Measurements from ENCODE around the gene GRAMD2B. TPM values are rescaled to one million over a fixed set of nuclear protein-coding genes. Genes with fewer than 3 reads are reported as not detected.

The GRAMD2B gene
- total RNA-seq, 2 experiments from 2014 or later, result 7.2 to 9.4 TPM

GRCh38 chr5:126460459-126460858 lies 37.2 kb downstream of the GRAMD2B start:
- no peaks in the 10 kb centered on the region for H3K9me3 Mint-ChIP-seq
- ATAC-seq (ENCODE audit: poor library complexity), result no peak
- intact Hi-C loops (cut with DNase I, micrococcal nuclease), result loop anchor here (5.0 kb wide), 3 partner anchors 37 to 72 kb away; partner anchors contain the start of gene GRAMD2B (in 1 of the 2)
- no peaks in the 10 kb centered on the region for H3K27me3 Mint-ChIP-seq
- ChIA-PET CTCF (no interaction called here), POLR2A (no interaction called here)
- H3K4me3 Mint-ChIP-seq, result no peak overlapping the region
- TF ChIP-seq, protein P1, sequence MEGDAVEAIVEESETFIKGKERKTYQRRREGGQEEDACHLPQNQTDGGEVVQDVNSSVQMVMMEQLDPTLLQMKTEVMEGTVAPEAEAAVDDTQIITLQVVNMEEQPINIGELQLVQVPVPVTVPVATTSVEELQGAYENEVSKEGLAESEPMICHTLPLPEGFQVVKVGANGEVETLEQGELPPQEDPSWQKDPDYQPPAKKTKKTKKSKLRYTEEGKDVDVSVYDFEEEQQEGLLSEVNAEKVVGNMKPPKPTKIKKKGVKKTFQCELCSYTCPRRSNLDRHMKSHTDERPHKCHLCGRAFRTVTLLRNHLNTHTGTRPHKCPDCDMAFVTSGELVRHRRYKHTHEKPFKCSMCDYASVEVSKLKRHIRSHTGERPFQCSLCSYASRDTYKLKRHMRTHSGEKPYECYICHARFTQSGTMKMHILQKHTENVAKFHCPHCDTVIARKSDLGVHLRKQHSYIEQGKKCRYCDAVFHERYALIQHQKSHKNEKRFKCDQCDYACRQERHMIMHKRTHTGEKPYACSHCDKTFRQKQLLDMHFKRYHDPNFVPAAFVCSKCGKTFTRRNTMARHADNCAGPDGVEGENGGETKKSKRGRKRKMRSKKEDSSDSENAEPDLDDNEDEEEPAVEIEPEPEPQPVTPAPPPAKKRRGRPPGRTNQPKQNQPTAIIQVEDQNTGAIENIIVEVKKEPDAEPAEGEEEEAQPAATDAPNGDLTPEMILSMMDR (IDR thresholded peaks at IDR 0.05), result no peak
- Histone ChIP-seq H3K36me3 (ENCODE audit: insufficient read depth, low read length) (no peaks in the 10 kb centered on the region), H3K9me3 (ENCODE audit: control insufficient read depth in 1 of 2, insufficient read depth in 1 of 2, low read length in 2 of 2) (no peaks in the 10 kb centered on the region), H3K4me1 (ENCODE audit: insufficient read depth, low read length) (peaks cover 4% of the 10 kb centered on the region), H3K4me3 (ENCODE audit: low read length) (no peak overlapping the region), H3K27me3 (ENCODE audit: control insufficient read depth in 1 of 2, insufficient read depth in 2 of 2, low read length in 2 of 2) (no peaks in the 10 kb centered on the region), H3K27ac (ENCODE audit: low read depth in 1 of 2, low read length in 2 of 2) (no peak overlapping the region)
- DNase-seq, result no peak
- H3K27ac Mint-ChIP-seq, result no peak overlapping the region
- peaks cover 10% of the 10 kb centered on the region for H3K36me3 Mint-ChIP-seq (ENCODE audit: low read depth)
- H3K4me1 Mint-ChIP-seq (ENCODE audit: low read depth), result peaks cover 39% of the 10 kb centered on the region

DNA sequence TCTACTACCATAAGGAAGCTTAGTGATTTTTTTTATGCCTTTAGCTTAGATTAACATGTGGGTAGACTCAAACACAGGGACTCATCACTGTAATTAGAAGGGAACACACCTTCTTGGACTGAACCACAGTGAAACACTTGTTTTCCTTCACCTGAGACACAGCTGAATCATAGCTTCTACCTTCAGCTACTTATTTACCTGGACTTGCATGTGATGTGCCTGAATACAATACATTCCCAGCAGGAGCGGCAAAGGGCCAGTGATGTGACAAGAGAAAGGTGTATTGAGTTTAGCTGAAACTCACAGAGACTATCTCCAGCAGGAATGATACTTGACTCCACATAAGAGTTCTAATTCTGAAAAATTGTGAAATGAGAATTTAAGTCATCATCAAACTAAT lies 37.8 kb downstream of the GRAMD2B start:
- no peaks in the 10 kb centered on the region for H3K9me3 ChIP-seq (ENCODE audit: control insufficient read depth in 1 of 2, insufficient read depth in 1 of 2, low read length in 2 of 2)
- intact Hi-C loops (cut with DNase I, micrococcal nuclease), result loop anchor here (5.0 kb wide), 3 partner anchors 36 to 71 kb away; partner anchors contain the start of gene GRAMD2B (in 1 of the 2)
- TF ChIP-seq, protein P1 (IDR thresholded peaks at IDR 0.05), result no peak
- Mint-ChIP-seq H3K27ac (no peak overlapping the region), H3K36me3 (ENCODE audit: low read depth) (peaks cover 11% of the 10 kb centered on the region), H3K9me3 (no peaks in the 10 kb centered on the region), H3K27me3 (no peaks in the 10 kb centered on the region), H3K4me1 (ENCODE audit: low read depth) (peaks cover 34% of the 10 kb centered on the region), H3K4me3 (no peak overlapping the region)
- ChIA-PET CTCF (no interaction called here), POLR2A (no interaction called here)
- peaks cover 4% of the 10 kb centered on the region for H3K4me1 ChIP-seq (ENCODE audit: insufficient read depth, low read length)
- H3K36me3 ChIP-seq (ENCODE audit: insufficient read depth, low read length), result no peaks in the 10 kb centered on the region
- DNase-seq (no peak), ATAC-seq (ENCODE audit: poor library complexity) (no peak)
- no peaks in the 10 kb centered on the region for H3K27me3 ChIP-seq (ENCODE audit: control insufficient read depth in 1 of 2, insufficient read depth in 2 of 2, low read length in 2 of 2)
- H3K4me3 ChIP-seq (ENCODE audit: low read length), result no peak overlapping the region
- no peak overlapping the region for H3K27ac ChIP-seq (ENCODE audit: low read depth in 1 of 2, low read length in 2 of 2)

GRCh38 chr5:126461838-126462237 lies 38.6 kb downstream of the GRAMD2B start:
- Mint-ChIP-seq H3K9me3 (no peaks in the 10 kb centered on the region), H3K27ac (peak overlapping the region; percentile 35), H3K4me1 (ENCODE audit: low read depth) (peaks cover 28% of the 10 kb centered on the region), H3K27me3 (no peaks in the 10 kb centered on the region), H3K4me3 (no peak overlapping the region), H3K36me3 (ENCODE audit: low read depth) (peaks cover 15% of the 10 kb centered on the region)
- ATAC-seq (ENCODE audit: poor library complexity) (no peak), DNase-seq (no peak)
- no peak overlapping the region for H3K4me3 ChIP-seq (ENCODE audit: low read length)
- no peaks in the 10 kb centered on the region for H3K4me1 ChIP-seq (ENCODE audit: insufficient read depth, low read length)
- intact Hi-C loops (cut with DNase I, micrococcal nuclease), result loop anchor here (5.0 kb wide), 3 partner anchors 35 to 70 kb away; partner anchors contain the start of gene GRAMD2B (in 1 of the 2)
- POLR2A ChIA-PET, result interaction anchor here (1.4 kb wide), 1 partner anchor 12 kb away, joined by 7 read pairs; no protein-coding TSS in a partner anchor
- H3K27me3 ChIP-seq (ENCODE audit: control insufficient read depth in 1 of 2, insufficient read depth in 2 of 2, low read length in 2 of 2), result no peaks in the 10 kb centered on the region
- H3K27ac ChIP-seq (ENCODE audit: low read depth in 1 of 2, low read length in 2 of 2), result no peak overlapping the region
- no peaks in the 10 kb centered on the region for H3K9me3 ChIP-seq (ENCODE audit: control insufficient read depth in 1 of 2, insufficient read depth in 1 of 2, low read length in 2 of 2)
- TF ChIP-seq, protein P1 (IDR thresholded peaks at IDR 0.05), result no peak
- H3K36me3 ChIP-seq (ENCODE audit: insufficient read depth, low read length), result no peaks in the 10 kb centered on the region
- CTCF ChIA-PET, result interaction anchor here (1.0 kb wide), 1 partner anchor 38 kb away, joined by 3 read pairs; no protein-coding TSS in a partner anchor

All from CD4-positive, alpha-beta T cell (primary cell).